Hepatocyte (in vitro differentiated cells): ENCODE data around the gene ROR2. TPM values are rescaled to one million over a fixed set of nuclear protein-coding genes. Genes with fewer than 3 reads are reported as not detected.

ENCODE experiments used
- DNase-seq: peaks from one replicate; pipeline ENCODE4 v3.0.0-alpha.2; 2016; ENCODE audit warnings: low spot score
- H2AFZ ChIP-seq: fragments of 200-600 bp; sonication (generic); 2 replicates; pipeline ENCODE4 v1.6.0; 2016; ENCODE audit warnings: antibody characterized with exemption, mild to moderate bottlenecking
- H3K27ac ChIP-seq: fragments of 200-600 bp; sonication (generic); 2 replicates; pipeline ENCODE4 v1.5.1; 2016; ENCODE audit warnings: mild to moderate bottlenecking
- H3K27me3 ChIP-seq: fragments of 200-600 bp; sonication (generic); 2 replicates; pipeline ENCODE4 v1.6.1; 2016
- H3K36me3 ChIP-seq: fragments of 200-600 bp; sonication (generic); replicated peaks from 2 replicates; pipeline ENCODE4 v1.5.1; 2016; ENCODE audit warnings: low read depth; ENCODE audit not compliant: insufficient read depth
- H3K4me1 ChIP-seq: fragments of 200-600 bp; sonication (generic); 2 replicates; pipeline ENCODE4 v1.5.1; 2016; ENCODE audit warnings: mild to moderate bottlenecking, moderate library complexity; ENCODE audit not compliant: insufficient read depth
- H3K4me2 ChIP-seq: fragments of 200-600 bp; sonication (generic); 2 replicates; pipeline ENCODE4 v1.6.0; 2016
- H3K4me3 ChIP-seq: fragments of 200-600 bp; sonication (generic); 2 replicates; pipeline ENCODE4 v1.5.1; 2016; ENCODE audit warnings: mild to moderate bottlenecking
- H3K79me2 ChIP-seq: fragments of 200-600 bp; sonication (generic); 2 replicates; pipeline ENCODE4 v1.6.0; 2017; ENCODE audit warnings: mild to moderate bottlenecking
- H3K9me2 ChIP-seq: fragments of 200-600 bp; sonication (generic); replicated peaks from 2 replicates; pipeline ENCODE4 v1.6.0; 2017; ENCODE audit warnings: mild to moderate bottlenecking; ENCODE audit not compliant: insufficient read depth
- H3K9me3 ChIP-seq: fragments of 200-600 bp; sonication (generic); 2 replicates; pipeline ENCODE4 v1.5.1; 2016; ENCODE audit warnings: low read depth, mild to moderate bottlenecking
- H4K20me1 ChIP-seq: fragments of 200-600 bp; sonication (generic); 2 replicates; pipeline ENCODE4 v1.6.0; 2016; ENCODE audit warnings: mild to moderate bottlenecking; ENCODE audit not compliant: insufficient read depth, poor library complexity, severe bottlenecking
- CTCF ChIP-seq: fragments of 200-600 bp; sonication (generic); IDR thresholded peaks from 2 replicates; pipeline ENCODE4 v1.5.1; 2016; ENCODE audit warnings: antibody characterized with exemption, mild to moderate bottlenecking; ENCODE audit not compliant: poor library complexity
- EZH2 ChIP-seq: fragments of 200-600 bp; sonication (generic); IDR thresholded peaks from 2 replicates; pipeline ENCODE4 v1.6.1; 2016; ENCODE audit warnings: antibody characterized with exemption, mild to moderate bottlenecking, borderline replicate concordance
- EZH2phosphoT487 ChIP-seq: fragments of 200-600 bp; sonication (generic); IDR thresholded peaks from one replicate; pipeline ENCODE4 v1.6.1; 2018; ENCODE audit warnings: antibody characterized with exemption, mild to moderate bottlenecking, low read depth, moderate library complexity; ENCODE audit not compliant: unreplicated experiment, severe bottlenecking
- WGBS: methylation state at CpG from one replicate; pipeline ENCODE4 v1.1.6; 2016; ENCODE audit warnings: low lambda C conversion rate; ENCODE audit errors: missing lambda C conversion rate; 5-methylcytosine and 5-hydroxymethylcytosine counted together
- polyA plus RNA-seq: library from polyadenylated mRNA; unstranded; fragments of >200 nt; fragmentation: Nextera tagmentation; extraction: Ambion mirVana; gene quantifications from 2 replicates; pipeline ENCODE4 v1.2.1, GENCODE V29; 2016
- total RNA-seq: library from RNA; depleted of rRNA; stranded (reverse); fragments of >200 nt; gene quantifications from 2 replicates; pipeline ENCODE4 v1.2.3, GENCODE V29; 2014

ROR2 gene
- total and polyA plus RNA-seq, 2 experiments from 2014 or later, result 25.6 to 29.5 TPM

GRCh38 chr9:91905991-91906469 lies 44.0 kb downstream of the ROR2 start:
- Histone ChIP-seq H3K9me3 (no peaks in the 10 kb centered on the region), H3K4me2 (peak overlapping the region; percentile 76), H3K27ac (peak overlapping the region; percentile 2), H3K27me3 (no peaks in the 10 kb centered on the region), H3K36me3 (no peaks in the 10 kb centered on the region), H3K4me3 (no peak overlapping the region), H3K79me2 (peaks cover 82% of the 10 kb centered on the region), H4K20me1 (peaks cover 2% of the 10 kb centered on the region), H3K4me1 (peaks cover 61% of the 10 kb centered on the region), H2AFZ (no peak overlapping the region), H3K9me2 (no peaks in the 10 kb centered on the region)
- WGBS, result 37% methylated on average over 11 of the region's 11 CpGs
- DNase-seq, result no peak
- TF ChIP-seq CTCF (no peak), EZH2phosphoT487 (no peak), EZH2 (no peak)

- peaks cover 74% of the 10 kb centered on the region for H3K79me2 ChIP-seq
- no peaks in the 10 kb centered on the region for H3K27me3 ChIP-seq
- peaks cover 69% of the 10 kb centered on the region for H3K4me1 ChIP-seq
- H3K27ac ChIP-seq, result peak overlapping the region; percentile 2
- WGBS, result 86% methylated on average over 1 of the region's 1 CpG
- H3K9me2 ChIP-seq, result no peaks in the 10 kb centered on the region
- no peaks in the 10 kb centered on the region for H3K9me3 ChIP-seq
- H4K20me1 ChIP-seq, result no peaks in the 10 kb centered on the region
- no peak for DNase-seq
- no peaks in the 10 kb centered on the region for H3K36me3 ChIP-seq
- H3K4me2 ChIP-seq, result peak overlapping the region; percentile 76
- TF ChIP-seq CTCF, result no peak
- TF ChIP-seq EZH2, result no peak
- TF ChIP-seq EZH2phosphoT487, result no peak
- no peak overlapping the region for H3K4me3 ChIP-seq
- no peak overlapping the region for H2AFZ ChIP-seq
Measured at GRCh38 chr9:91905237-91905650, 44.8 kb downstream of the ROR2 start.

- Histone ChIP-seq H3K36me3 (no peaks in the 10 kb centered on the region), H3K9me2 (no peaks in the 10 kb centered on the region), H4K20me1 (no peaks in the 10 kb centered on the region), H3K4me2 (no peak overlapping the region), H3K9me3 (no peaks in the 10 kb centered on the region), H3K27ac (peak overlapping the region; percentile 38), H3K4me3 (no peak overlapping the region), H3K4me1 (peaks cover 74% of the 10 kb centered on the region), H3K79me2 (peaks cover 69% of the 10 kb centered on the region), H3K27me3 (no peaks in the 10 kb centered on the region), H2AFZ (no peak overlapping the region)
- 91% methylated on average over 10 of the region's 10 CpGs for WGBS
- no peak for DNase-seq
- TF ChIP-seq EZH2 (no peak), CTCF (no peak), EZH2phosphoT487 (no peak)
Measured at GRCh38 chr9:91904588-91905236, 45.3 kb downstream of the ROR2 start.
